ENCODE data around the gene ITGA8. TPM values are rescaled to one million over a fixed set of nuclear protein-coding genes. Genes with fewer than 3 reads are reported as not detected.
A peak's percentile ranks its signal among the peaks of the same experiment; 100 is the strongest.

Gene ITGA8
- total and polyA plus RNA-seq, 9 of the 15 experiments (the other 6 are each of a cell fraction or from before 2014, with no cell fraction given) = 0.01 to 0.07 (median 0.04) TPM; not detected in 5

- peak; percentile 86 for TF ChIP-seq TCF3 (CRISPR knock-in tag; IDR thresholded peaks at IDR 0.05)
- TF ChIP-seq KLF16 (IDR thresholded peaks at IDR 0.05) = 0 out of 2 replicates have a peak, but pooled peaks have one; percentile 42
- peak; percentile 58; the same call in 1 of the 2 replicates for TF ChIP-seq FOXM1 (IDR thresholded peaks at IDR 0.05; ENCODE audit: low read depth)
- TF ChIP-seq FOXM1 (CRISPR knock-in tag; IDR thresholded peaks at IDR 0.05; ENCODE audit: low read depth) = no peak
- TF ChIP-seq DMBX1 (CRISPR knock-in tag; IDR thresholded peaks at IDR 0.05; ENCODE audit: borderline replicate concordance) = peak; percentile 53; the same call in 1 of the 2 replicates
- peak; percentile 80 for TF ChIP-seq SMARCE1 (IDR thresholded peaks at IDR 0.05)
- 0 out of 2 replicates have a peak, but pooled peaks have one; percentile 4 for TF ChIP-seq SPI1 (IDR thresholded peaks at IDR 0.05; ENCODE audit: borderline replicate concordance, low read depth, low read length)
- no peak for TF ChIP-seq SNIP1 (IDR thresholded peaks at IDR 0.05; ENCODE audit: low read depth)
- TF ChIP-seq SMARCA4 (IDR thresholded peaks at IDR 0.05) = peak; percentile 69; the same call in 1 of the 2 replicates
- peak in 1 of 2 experiments; percentile 23; a peak in 1 of 4 replicates for TF ChIP-seq RAD21 (CRISPR knock-in tag; conservative IDR thresholded peaks at IDR 0.05 in 1 of 2, IDR thresholded peaks at IDR 0.05 in 1 of 2)
- TF ChIP-seq CBFA2T3 (IDR thresholded peaks at IDR 0.05) = peak; percentile 77
Measured at GRCh38 chr10:15658069-15658702, 61.5 kb downstream of the ITGA8 start (continued).

GRCh38 chr10:15652757-15653156, 67.0 kb downstream of the ITGA8 start:
- DNase-seq (ENCODE audit: extremely low read depth in 1 of 4, low spot score in 3 of 4) (no peak), ATAC-seq (peak; percentile 61), FAIRE-seq (no peak)
- ChIA-PET POLR2A (no interaction called here), CTCF (ENCODE audit: low intra/inter-chr PET ratio) (no interaction called here)
- Histone ChIP-seq H3K27me3 (ENCODE audit: control insufficient read depth in 2 of 2, insufficient read depth in 2 of 2, low read length in 2 of 2) (peaks cover 0 to 3% of the 10 kb centered on the region in 2 experiments; a peak in 1 of 5 replicates), H3K79me2 (ENCODE audit: control insufficient read depth, insufficient read depth, low read length) (no peaks in the 10 kb centered on the region), H3K9me3 (replicated peaks; ENCODE audit: control insufficient read depth, insufficient read depth, low read depth, low read length) (no peaks in the 10 kb centered on the region), H2AFZ (ENCODE audit: low read depth, low read length) (0 out of 2 replicates have a peak overlapping the region, but pooled peaks have one; percentile 25), H3K4me1 (replicated peaks in 1 of 2; ENCODE audit: control insufficient read depth in 2 of 2, insufficient read depth in 2 of 2, low read length in 2 of 2) (peaks cover 0 to 6% of the 10 kb centered on the region in 2 experiments; a peak in 3 of 5 replicates), H3K27ac (ENCODE audit: extremely low read depth, low read depth, low read length) (no peak overlapping the region), H3K9ac (ENCODE audit: insufficient read depth in 1 of 2, low read depth in 2 of 2, low read length in 2 of 2) (no peak overlapping the region), H3K4me2 (ENCODE audit: insufficient read depth, low read length) (no peak overlapping the region), H3K9me1 (ENCODE audit: control insufficient read depth, insufficient read depth, low read length) (no peaks in the 10 kb centered on the region), H3K4me3 (no peak overlapping the region), H3K36me3 (ENCODE audit: control insufficient read depth, insufficient read depth, low read length) (no peaks in the 10 kb centered on the region), H4K20me1 (replicated peaks; ENCODE audit: control insufficient read depth, insufficient read depth, low read length) (no peaks in the 10 kb centered on the region)
- TF ChIP-seq EZH2 (IDR thresholded peaks at IDR 0.05; ENCODE audit: borderline replicate concordance, low read depth, low read length) (no peak), ZNF311 (CRISPR knock-in tag; IDR thresholded peaks at IDR 0.05) (peak; percentile 75; the same call in 1 of the 2 replicates), ZNF263 (CRISPR knock-in tag; IDR thresholded peaks at IDR 0.05; ENCODE audit: borderline replicate concordance) (peak; percentile 25; the same call in 1 of the 2 replicates), ZBTB17 (CRISPR knock-in tag; IDR thresholded peaks at IDR 0.05) (peak; percentile 28; the same call in 1 of the 2 replicates)
- WGBS (ENCODE audit: insufficient coverage, low coverage, missing lambda C conversion rate) = 30% methylated on average over 4 of the region's 4 CpGs
- intact Hi-C loops (cut with micrococcal nuclease) (loop anchor here (5.0 to 10.0 kb wide), 2 partner anchors 65 to 218 kb away; no protein-coding TSS in a partner anchor), in situ Hi-C loops (cut with MboI) (no loop called here)
- BruUV-seq (replicated peaks) = no TSS peak
